G401 (cell line): Measurements from ENCODE around the gene PDLIM7. TPM values are rescaled to one million over a fixed set of nuclear protein-coding genes. Genes with fewer than 3 reads are reported as not detected.

ENCODE experiments used
- DNase-seq: peaks from one replicate; pipeline ENCODE4 v3.0.0-alpha.2; 2015; ENCODE audit warnings: low spot score
- in situ Hi-C: cut with HindIII; loops from 2 replicates; pipeline ENCODE4 v1.10.0; 2016; ENCODE audit warnings: low sequenced_read_pairs, mixed read lengths
- total RNA-seq: library from RNA; depleted of rRNA; stranded (reverse); fragments of >200 nt; shearing (Covaris generic); gene quantifications from 2 replicates; pipeline ENCODE4 v1.2.3, GENCODE V29; 2014

Gene PDLIM7
- total RNA-seq, 1 experiment from 2014 or later: 297 TPM

DNA sequence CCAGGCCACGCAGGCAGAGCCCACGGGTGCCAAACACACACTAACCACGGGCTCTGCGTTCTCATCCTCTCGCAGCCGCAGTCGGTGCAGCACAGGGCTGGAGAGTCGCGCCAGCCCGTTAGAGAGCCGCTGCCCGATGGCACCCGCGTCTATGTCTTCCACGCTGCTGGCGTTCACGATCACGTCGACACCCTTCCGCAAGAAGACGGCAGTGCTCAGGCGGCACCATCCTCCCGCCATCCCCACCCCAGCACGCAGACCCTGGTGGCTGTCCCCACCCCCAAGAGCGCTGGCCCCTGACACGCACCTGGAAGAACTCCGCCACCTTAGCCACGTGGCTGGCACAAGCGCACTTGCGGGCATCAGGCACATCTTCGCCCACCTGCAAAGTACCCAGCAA, 30.0 kb downstream of the PDLIM7 start:
- DNase-seq: no peak
- in situ Hi-C loops: no loop called here

DNA sequence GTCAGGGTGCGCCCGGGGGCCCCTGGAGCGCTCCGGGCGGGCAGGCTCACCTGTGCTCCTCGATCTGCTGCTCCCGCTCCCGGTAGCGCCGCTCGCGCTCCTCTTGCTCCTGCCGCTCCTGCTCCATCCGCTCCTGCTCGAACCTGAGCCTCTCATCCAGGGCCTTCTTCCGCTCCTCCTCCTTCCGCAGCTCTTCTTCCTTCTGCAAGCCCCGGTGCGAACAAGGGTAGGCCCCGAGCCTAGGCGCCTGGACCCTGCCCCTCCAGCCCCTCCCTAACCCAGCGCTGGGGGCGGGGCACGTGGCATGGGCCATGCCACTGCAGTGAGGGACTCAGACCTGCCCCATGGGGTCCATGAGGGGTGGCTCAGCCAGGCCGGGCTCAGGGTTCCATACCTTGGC, 30.5 kb downstream of the PDLIM7 start:
- no peak for DNase-seq
- in situ Hi-C loops: no loop called here

DNA sequence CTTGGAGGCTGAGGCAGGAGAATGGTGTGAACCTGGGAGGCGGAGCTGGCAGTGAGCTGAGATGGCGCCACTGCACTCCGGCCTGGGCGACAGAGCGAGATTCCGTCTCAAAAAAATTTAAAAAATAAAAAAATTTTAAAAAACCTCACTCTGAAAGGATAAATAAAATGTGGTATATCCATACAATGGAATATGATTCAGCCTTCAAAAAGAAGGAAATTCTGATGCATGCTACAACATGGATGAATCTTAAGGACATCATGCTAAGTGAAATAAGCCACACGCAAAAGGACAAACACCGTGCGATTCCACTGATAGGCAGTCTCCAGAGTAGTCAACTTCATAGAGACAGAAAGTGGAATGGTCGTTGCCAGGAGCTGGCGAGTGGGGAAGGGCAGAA, 32.4 kb downstream of the PDLIM7 start:
- DNase-seq: no peak
- in situ Hi-C loops: no loop called here

DNA sequence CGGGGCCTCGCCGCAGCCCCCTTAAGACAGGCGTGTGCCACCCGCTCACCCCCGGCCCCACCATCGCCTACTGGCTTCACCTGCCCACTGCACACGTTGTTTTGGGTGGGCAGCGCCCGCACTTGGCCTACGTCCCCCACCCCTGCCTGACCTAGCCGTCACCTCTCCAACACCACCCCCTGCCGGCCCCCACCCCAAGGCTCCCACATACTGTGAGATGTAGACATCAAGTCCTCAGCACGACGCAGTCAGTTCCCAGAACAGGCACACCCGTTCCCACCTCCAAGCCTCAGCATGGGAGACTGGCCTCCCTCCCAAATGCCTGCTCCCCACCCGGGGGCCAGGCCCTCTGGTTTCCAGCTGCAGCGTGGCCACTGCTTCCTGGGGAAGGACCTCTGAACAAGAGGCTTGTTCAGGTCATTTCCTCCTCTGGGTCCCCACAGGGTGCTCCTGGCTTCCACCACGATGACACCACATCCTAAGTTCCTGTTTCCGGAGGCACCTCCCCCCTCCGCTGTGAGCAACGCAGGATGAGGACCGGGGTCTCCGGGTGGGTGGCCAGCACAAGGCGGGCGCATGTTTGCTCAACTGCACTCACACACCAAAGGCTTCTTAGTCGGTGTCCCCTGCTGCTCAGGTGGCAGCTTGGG, 35.3 kb downstream of the PDLIM7 start:
- in situ Hi-C loops: no loop called here
- no peak for DNase-seq

DNA sequence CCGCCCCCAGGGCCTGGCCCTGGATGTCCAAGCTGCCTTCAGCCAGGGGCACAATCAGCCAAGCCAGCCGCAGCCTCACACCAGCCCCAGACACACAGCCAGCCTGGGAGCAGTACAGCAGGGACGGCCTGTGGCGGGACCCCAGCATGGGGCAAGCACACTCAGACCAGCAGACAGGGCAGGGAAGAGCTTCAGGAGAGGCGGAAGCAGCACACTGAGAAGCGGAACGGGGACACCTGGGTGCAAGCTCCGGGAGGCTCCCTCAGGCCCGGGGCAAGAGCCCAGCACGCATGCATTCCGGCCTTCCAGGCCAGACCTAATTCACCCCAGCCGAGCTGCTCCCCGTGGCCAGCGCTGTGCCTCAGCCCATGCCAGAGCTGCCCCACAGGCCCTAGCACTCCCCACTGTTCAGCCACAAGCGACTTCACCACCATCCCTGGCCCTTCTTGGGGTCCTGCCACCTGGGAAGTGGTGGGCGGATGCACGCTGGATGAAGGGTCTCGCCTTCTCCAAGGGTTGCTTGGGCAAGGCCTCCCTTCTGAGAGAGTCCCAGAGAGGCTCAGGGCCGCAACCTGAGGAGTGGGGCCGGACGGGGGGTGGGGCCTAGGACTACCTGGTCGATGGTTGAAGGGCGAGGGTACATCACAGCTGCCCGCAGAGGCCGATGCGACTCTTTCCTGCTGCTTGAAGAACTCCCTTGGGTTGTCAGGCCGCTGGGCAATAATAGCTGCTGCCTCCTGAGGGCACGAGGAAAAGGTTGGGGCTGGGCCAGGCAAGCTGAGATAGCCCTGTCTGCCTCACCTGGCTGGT, 37.4 kb downstream of the PDLIM7 start:
- in situ Hi-C loops: no loop called here
- DNase-seq: no peak

DNA sequence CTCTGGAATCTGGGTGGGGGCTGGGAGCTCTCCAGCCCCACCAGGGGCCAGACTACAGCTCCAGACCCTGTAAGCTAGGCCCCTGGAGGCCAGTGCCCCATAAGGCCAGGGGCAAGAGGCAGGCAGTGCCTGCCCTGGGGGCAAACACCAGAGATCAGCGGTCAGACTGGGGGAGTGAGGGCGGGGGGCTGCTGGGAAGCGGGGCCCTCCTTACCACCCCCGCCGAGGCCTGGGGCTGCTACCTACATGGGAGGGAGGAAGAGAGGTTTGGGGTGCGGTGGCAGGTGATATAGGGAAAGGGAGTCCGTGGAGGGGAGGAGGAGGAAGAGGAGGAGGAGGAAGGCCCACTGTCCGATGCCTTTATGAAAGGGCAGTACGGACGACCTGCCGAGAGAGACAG, 38.0 kb downstream of the PDLIM7 start:
- no peak for DNase-seq
- in situ Hi-C loops: no loop called here

DNA sequence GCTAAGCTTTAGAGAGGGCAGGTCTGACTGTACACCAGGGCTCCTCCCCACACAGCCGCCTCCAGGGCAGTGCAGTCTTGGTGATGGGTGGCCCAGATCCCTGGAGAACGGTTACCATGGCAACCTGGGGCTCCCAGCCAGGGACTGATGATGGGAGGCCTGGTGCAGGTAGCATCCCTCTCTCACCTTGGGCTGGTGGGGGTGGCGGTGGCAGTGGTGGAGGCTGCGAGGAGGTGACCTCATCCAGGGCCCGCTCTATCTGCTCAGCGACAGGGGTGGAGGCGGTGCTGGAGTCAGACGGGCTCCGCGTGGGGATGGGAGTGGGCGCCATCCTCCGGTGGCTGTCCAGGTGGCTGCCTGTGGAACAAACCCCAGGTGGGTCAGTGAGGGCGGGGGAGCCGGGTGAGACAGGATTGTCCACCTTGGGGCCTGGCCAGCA, 38.5 kb downstream of the PDLIM7 start:
- in situ Hi-C loops: no loop called here
- DNase-seq: peak; percentile 50

DNA sequence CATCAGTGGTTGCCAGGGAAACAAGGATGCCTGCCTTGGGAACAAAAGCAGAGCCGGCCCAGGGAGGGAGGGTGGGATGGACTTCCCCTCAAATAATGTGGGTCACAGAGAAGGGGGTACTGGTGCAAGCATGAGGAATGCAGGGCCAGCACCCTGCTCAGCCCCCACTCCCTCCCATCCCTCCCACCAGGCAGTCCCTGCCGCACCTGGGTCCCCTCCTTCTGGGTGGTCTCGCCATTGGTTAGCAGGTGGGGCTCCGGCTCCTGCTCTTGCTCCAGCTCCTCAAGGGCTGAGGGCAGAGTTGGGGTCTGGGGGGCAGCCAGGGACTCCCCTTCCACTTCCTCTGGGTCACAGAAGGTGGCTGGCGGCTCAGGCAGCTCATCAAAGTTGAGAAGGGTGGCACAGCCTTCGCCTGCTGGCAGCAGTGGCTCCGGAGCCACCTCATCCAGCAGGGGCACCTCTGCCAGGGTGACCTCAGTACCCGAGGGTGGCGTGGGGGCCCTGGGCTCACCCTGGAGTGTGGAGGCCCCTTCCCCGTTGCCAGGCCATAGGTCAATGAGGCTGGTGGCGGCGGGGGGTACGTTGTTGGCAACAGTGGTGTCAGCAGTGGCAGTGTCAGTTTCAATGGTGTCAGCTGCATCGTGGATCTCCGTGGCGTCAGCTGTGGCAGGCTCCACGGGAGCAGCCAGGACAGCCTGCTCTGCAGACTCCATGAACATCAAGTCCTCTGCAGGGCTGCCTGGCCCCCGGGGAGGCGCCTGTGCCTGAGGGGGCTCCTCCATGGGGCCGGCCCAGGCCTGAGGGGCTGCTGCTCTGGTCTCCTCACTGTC, 39.3 kb downstream of the PDLIM7 start:
- DNase-seq: no peak
- in situ Hi-C loops: no loop called here

DNA sequence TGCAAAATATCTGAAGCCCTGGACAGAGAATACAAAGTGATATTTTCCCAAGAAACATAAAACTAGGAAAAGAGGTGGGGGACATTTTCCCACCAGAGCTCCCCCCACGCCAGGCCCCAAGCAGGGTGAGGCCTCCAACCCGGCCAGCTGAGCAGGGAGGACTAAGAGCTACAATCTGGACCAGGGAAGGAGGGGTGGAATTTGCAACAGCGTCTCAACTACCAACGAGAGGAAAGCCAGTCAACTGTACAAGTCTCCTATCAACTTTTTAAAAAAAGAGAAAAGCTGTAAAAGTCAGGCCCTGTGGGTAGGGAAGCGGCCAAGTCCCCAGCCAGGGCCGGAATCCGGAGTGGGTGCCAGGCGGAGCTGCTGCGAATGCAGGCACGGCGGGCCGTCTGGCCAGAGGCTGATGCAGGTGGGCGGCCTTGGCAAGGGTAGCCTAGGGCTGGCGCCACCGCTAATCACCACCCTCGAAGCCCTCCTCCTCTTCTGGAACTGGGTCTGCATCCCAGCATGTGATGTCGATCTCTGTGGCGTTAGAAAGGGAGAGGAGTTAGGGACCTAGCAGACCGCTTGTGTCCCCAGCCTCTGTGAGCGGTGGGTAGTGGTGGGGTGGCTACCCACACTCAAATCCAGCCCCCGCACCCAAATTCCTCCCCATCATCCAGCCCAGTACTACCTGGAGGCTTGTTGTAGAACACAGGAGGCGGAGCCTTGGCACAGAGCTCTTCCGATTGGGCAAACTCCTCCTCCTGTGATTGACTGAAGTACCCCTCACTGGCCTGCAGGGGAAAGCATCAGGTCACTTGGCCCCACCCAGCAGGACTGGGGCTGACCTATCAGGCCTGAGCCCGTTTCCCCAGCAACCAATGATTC, 40.2 kb downstream of the PDLIM7 start:
- in situ Hi-C loops: no loop called here
- peak; percentile 100 for DNase-seq

DNA sequence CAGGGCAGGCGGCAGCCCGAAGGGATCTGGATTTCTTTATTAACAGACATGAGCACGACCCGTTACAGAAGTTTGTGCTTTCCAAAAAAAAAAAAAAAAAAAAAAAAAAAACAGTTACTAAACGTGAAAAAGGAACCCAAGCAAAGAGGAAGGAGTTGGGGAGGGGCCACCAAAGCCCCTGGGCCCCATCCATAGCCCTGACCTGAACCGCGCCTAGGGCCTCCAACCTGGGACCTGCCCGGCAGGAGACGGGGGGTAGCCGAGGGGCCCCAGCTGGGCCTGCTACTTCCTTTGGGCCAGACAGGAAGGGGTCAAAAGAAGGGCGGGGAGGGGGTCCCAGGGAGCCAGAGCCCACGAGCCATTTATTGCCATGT, 40.8 kb downstream of the PDLIM7 start:
- in situ Hi-C loops: no loop called here
- no peak for DNase-seq

DNA sequence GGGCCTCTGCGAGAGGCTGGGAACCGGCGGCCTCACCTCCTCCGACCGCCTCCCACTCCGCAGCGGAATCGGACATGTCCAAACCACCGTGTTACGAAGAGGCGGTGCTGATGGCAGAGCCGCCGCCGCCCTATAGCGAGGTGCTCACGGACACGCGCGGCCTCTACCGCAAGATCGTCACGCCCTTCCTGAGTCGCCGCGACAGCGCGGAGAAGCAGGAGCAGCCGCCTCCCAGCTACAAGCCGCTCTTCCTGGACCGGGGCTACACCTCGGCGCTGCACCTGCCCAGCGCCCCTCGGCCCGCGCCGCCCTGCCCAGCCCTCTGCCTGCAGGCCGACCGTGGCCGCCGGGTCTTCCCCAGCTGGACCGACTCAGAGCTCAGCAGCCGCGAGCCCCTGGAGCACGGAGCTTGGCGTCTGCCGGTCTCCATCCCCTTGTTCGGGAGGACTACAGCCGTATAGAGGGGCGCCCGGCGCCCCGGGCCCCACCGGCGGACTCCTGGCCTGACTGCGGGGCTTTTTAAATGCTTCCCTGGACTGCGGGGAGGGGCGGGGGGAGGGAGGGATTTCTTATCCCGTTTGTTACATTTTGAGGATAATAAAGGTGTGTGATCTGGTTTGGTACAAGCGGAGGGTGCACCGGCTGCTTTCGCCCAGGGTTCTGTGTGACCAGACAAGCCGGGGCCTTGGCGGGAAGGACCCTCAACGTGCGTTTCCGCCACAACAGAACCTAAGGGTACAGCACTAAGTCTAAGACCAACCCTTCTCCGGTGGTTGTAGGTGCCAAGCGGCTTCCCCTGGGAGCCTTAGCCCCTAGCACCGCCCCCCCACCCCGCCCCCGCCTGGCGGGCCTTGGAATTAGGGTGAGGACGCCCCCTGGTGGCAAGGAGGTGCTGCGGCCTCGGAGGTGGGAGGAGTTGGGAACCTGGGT, 41.5 kb downstream of the PDLIM7 start:
- in situ Hi-C loops: no loop called here
- peak; percentile 92 for DNase-seq

DNA sequence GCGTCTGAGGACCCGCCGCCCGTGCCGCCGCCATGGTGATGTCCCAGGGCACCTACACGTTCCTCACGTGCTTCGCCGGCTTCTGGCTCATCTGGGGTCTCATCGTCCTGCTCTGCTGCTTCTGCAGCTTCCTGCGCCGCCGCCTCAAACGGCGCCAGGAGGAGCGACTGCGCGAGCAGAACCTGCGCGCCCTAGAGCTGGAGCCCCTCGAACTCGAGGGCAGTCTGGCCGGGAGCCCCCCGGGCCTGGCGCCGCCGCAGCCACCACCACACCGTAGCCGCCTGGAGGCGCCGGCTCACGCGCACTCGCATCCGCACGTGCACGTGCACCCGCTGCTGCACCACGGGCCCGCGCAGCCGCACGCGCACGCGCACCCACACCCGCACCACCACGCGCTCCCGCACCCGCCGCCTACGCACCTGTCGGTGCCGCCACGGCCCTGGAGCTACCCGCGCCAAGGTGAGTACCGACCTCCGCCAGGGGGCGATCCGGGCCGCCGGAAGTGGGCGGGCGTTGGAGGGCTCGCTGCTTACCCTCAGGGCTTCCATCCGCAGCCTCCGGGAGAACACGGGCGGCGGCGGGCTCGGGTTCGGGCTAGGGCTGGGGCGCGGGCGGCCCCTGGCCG, 42.3 kb downstream of the PDLIM7 start:
- peak; percentile 83 for DNase-seq
- in situ Hi-C loops: no loop called here

DNA sequence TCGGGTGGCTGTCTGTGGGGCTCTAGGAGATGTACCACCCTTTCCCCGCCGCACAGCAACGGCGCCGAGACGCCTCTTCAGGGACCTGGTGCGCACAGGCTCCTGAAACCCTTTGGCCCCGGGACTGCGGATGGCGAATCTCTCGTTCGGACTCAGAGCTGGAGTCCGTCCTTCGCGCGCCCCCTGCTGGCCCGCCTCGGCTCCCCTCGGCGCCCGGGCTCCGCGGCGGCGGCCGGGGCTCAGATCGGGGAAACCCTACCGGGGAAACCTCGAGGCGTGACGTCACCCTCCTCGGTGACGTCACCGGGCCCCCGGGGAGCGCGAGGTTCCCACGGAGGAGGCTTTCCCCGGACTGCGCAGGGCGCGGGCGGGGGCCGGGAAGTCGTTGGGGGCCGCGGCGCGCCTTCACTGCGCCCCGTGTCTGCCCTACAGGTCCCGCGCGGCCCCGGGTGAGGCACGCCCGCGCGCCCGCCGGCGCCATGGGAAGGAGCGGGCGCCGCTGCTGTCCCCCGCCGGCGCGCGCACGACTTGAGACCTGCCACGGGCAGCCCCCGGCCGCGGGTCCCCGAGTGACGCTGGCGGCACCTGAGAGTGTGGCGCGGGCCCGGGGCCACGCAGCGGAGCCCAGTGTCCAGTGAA, 42.9 kb downstream of the PDLIM7 start:
- DNase-seq: peak; percentile 81
- in situ Hi-C loops: no loop called here

DNA sequence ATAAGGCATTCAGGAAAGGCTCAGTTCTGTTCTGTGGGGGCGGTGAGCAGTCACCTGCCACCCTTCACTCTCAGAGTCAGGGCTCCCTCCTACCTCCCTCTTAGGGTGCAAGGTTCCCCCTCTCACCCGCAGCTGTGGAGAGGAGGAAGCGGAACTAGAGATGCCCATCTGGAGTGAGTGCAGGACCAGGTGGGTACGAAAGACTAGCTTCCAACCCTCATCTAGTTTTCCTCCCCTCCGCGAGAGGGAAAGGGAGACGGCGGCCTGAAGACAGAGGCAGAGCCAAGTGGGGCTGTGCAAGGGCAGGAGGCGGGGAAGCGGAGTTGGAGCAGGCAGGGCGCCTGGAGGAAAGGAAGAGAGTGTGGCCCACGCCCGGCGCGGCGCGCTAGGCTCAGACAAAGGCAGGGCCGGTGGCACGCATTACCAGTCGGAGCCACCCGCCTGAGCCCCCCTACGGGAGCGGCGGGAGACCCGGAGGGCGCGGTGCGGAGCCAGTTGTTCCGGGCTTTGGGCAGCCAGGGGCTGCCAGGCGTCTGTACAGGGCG, 43.5 kb downstream of the PDLIM7 start:
- in situ Hi-C loops: no loop called here
- DNase-seq: peak; percentile 49

DNA sequence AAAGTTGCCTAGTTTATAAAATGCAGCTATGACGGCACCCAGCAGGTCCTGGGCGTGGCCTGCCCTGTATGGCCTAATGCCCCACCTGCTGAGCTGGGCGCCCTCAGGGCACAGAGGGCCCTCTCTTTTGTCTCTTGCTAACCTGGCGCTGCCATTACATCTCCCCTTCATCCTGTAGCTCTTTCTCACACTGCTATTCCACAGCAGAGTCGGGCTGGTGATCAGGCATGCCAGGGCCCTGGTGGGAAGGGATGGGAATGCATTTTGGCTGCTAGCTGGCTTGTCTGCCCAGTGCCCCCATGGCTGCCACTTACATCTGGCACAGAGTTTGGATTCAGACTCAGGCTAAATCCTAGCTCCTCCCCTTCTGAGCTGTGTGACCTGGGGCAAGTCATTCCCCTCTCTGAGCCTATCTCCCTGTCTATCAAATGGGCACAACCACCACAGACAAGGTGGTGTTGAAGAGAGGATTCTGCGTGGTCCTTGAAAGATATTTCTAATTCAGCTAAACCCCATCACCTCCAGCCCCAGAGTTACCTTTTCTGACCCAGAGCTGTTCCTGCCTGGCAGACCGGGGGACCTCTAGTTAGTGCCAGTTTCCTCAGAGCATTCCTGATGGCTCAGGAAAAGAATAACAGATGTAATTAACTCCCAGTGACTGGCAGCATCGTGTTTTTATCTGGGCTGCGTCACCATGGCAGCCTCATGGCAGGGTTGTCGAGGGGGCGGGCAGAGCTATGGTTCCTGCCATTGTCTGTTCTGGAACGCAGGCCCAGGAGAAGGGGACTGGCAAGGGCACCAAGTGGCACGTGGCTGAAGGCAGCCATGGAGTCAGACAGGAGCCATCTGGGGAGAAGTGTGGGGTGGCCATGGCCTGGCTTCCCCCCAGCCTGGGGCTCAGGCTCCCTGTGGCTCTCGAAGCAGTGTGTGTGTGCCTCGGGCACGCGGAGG, 44.4 kb downstream of the PDLIM7 start:
- no peak for DNase-seq
- in situ Hi-C loops: no loop called here
